GM21825 (cell line): ENCODE data around the gene KRT86.
"Not testable (repeated sequence)": the region's sequence is repeated elsewhere in the genome, so short reads cannot be mapped to it uniquely, and the experiment has no call there.

Experiments used
- ATAC-seq: cut with Tn5 transposase; IDR thresholded peaks from one replicate; pipeline ENCODE4 v1.9.1; 2021; ENCODE audit warnings: mild to moderate bottlenecking, moderate library complexity; ENCODE audit not compliant: unreplicated experiment

KRT86 gene

DNA sequence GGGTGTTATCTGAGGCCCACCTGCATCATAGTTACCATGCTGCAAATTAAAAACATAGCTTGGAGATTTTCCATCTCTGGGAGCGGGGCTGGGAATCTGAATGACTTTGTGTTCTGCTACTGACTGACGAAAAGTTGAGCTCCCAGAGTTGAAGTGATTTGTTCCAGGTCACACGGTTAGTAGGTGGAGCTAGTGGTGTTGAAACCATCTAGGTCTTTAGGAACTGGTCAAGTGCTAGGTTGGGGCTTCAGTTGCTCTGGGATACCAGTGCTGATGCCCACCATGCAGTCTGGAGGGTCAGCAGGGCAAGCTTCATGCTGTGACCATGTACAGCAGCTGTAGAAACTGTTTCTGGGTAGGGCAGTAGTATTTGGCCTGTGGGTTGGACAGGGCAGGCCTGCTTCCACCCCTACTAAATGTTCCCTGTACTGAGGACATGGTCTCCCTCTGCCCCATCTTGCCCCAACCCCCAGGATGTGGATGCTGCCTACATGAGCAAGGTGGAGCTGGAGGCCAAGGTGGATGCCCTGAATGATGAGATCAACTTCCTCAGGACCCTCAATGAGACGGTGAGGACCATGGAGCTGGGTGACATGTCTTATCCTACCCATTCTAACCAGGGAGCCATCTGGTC, 36.1 kb upstream of the KRT86 start:
- ATAC-seq = no peak

DNA sequence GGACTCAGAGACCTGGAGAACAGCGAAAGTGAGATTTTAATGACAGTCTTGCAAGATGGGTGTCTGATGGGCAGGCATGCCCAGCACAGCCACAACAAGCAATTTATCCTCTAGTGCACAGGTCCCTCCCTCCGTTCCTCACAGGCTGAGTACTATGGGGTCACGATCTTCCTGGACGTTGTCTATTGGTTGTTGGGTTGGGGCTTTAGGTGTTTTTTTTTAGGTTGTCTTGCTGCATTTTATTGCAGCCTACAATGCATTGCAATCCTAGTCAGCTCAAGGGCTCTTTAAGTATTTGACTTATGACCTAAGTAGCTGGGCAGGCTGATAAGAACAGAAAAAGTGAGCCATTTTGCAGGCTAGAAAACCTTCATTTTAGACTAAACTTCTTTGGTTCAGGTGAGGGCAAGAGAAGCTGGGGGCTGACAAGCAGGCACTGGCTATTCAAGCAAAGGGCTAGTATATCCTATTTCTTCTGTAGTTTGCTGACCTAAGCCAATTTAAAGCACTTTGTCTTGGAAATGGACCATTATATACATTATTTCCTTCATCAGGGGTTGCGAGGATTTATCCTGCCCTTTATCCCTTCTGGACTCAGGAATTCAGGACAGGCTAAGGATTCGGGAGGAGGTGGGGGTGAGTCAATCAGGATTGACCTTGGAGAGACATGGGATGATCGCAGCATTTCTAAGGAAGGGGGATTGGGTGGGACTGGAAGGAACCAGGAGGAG, 35.4 kb upstream of the KRT86 start:
- no peak for ATAC-seq

DNA sequence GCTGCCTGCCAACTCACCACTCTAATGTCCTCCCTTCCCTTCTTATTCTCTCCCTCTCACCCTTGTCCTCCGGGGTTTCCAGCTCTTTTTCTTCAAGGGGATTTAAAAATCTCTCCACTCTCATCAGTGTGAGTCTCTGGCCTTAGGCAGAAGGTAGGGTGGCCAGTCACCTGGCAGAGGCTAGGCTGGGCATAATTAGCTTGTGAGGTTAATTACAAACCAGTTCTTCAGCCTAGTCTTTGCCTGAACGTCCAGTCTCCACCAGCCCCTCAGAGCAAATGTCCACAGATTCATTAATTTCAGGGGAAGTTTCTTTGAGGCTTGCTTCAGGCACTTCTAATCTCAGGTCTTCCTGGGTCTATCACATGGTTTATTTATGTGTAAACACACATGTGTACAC, 34.7 kb upstream of the KRT86 start:
- ATAC-seq = no peak

DNA sequence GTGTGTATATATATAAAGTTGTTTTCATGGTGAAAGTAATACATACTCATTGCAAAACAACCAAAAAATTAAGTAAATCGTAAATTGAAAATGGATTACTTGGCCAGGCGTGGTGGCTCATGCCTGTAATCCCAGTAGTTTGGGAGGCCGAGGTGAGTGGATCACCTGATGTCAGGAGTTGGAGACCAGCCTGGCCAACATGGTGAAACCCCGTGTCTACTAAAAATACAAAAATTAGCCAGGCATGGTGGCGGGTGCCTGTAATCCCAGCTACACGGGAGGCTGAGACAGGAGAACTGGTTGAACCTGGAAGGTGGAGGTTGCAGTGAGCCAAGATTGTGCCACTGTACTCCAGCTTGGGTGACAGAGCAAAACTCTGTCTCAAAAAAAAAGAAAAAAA, 34.2 kb upstream of the KRT86 start:
- ATAC-seq = not testable (repeated sequence)

DNA sequence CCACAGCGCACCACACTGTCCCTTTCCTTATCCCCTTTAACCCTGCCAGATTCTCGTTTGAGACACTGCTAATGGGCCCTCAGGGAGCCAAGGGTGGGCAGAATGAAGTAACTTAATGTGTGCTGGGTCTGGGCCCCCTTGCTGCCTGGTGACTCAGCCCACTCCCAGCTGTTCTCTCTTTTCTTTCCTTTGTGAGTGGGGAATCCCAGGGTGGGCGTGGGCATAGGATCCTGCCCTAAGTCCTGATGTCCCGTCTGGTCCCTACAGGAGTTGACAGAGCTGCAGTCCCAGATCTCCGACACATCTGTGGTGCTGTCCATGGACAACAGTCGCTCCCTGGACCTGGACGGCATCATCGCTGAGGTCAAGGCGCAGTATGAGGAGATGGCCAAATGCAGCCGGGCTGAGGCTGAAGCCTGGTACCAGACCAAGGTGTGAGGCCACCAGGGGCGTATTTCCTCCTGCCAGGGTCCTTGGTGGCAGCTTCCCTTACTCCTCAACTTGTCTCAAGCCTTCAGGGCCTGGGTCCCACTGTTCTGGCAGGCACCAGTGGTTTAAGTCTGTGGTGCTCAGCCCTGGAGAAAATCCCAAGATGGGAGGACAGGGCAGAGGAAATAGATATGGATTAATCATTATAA, 33.1 kb upstream of the KRT86 start:
- ATAC-seq = no peak

DNA sequence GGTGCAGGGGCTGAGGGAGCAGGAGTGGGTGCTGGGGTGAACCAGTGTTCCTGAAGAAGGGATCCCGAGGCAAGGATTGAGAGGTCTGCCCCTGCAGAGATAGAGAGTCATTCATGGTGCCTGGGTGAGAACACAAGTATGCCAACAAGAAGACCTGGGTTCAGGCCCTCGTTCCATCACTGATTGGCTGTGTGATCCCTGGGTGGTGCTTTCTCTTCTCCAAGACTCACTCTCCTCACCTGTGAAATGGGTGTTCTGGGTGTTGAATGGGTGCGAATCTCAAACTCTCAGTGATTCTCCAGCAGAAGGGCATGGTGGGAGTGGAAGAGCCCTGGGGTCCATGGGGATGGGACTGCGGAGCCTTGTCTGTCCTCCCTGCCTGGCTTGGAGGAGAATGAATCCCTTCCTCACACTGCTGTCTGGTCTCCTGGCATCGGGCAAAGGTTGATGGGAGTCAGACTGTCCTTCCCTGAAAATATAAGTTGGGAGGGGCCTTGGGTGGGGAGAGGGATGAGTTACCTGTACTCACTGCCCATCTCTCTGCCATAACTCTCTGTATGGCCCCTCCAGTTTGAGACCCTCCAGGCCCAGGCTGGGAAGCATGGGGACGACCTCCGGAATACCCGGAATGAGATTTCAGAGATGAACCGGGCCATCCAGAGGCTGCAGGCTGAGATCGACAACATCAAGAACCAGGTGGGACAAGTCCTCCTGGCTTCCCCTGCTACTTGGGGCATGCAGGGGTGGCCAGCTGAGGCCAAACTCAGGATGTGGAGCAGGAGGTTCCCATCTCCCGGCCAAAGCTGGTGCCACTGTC, 31.8 kb upstream of the KRT86 start:
- ATAC-seq = no peak

DNA sequence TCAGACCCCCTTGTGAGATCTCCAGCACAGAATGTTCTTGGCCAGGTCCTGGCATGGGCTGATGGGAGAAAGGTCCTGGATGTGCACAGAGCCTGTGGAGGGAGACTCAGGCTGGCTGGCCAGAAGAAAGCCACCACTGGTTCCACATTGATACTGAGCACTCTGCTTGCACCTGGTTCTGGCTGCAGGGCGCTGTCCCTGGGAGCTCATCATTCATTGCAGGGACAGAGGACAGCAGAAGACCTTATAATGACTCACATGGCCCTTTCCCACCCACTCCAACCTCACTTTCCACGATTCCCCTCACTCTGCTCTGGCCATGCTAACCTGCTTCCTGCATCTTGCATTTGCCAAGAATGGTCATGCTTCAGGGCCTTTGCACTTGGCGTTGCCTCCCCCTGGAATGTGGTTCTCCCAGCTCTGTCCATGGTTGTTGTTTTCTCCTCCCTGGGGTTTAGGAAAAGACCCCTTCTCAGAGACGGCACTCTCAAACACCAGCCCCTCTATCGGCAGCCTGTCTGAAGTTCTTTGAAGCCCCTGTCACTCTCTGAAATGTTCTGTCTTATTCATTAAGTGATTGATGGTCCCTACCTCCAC, 31.1 kb upstream of the KRT86 start:
- no peak for ATAC-seq

DNA sequence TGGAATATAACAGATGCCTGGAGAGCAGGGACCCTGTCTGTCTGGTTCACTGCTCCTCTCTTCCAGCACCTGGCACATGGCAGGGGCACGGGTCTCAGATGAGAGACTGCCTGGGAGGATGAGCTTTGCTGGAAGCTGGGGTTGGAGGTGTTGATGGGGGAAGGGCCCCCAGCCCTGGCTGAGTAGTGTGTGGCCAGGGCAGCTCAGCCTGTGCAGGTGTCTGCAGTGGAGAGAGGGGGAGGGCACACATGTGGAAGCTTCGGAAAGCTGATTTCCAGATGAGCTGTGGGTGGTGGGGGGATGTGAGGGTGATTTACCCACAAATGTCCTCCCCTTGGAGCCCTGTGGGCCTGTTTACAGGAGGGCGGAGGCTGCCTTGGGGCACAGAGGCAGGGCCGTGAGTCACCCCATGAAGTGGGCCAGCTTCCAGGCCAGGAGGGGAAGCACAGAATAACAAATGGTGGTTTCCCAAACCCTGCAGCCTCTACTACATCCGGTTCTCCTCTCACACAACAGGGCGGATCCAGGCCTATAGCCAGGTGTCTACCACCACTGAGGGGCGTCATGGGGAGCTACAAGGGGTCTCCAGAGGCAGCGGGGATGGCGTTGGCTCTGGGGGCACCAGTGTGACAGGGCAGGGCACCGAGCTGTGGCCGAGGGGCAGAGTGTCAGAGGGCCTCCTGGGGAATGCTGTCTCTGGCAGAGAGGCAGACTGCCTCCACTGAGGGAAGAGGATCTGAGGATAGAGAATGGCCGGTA, 30.4 kb upstream of the KRT86 start:
- peak; percentile 93 for ATAC-seq

DNA sequence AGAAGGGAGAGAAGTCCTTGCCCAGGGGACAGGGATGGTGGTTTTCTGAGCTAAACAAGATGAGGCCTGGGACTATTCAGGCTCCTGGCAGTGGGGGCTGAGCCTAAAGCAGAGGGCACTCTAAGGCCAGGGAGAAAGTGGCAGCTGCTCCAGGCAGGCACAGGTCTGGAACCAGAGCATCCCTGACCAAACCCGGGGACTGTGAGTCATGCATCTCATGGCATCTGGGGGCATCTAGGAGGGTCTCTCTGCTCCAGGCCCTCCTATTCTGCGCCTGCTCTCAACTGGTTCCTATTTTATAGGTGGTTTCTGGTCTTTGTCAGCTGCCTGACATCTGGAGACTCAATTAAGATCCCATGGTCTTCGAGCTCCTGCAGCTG, 29.8 kb upstream of the KRT86 start:
- peak; percentile 10 for ATAC-seq

DNA sequence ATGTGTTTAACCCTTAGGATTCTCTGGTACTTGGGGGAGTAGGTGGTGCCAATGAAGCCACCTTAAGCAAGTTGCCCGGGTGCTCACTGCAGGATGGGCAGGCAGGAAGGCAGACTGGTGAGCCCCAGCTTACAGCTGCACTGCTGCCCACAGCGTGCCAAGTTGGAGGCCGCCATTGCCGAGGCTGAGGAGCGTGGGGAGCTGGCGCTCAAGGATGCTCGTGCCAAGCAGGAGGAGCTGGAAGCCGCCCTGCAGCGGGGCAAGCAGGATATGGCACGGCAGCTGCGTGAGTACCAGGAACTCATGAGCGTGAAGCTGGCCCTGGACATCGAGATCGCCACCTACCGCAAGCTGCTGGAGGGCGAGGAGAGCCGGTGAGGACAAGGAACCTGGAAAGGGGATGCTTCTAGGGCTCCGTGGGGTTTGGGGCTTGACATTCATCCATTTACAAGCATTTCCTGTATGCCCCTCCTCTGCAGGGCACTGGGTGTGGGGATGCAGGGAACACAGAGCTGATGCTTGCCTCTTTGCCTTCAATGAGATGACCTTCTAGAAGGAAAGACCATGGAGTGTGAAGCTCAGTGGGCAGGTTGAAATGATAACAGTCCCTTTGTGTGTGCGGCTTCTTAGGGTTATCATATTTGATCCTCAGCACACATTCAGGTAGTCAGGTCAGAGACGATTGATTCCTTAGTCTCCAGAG, 29.0 kb upstream of the KRT86 start:
- no peak for ATAC-seq

DNA sequence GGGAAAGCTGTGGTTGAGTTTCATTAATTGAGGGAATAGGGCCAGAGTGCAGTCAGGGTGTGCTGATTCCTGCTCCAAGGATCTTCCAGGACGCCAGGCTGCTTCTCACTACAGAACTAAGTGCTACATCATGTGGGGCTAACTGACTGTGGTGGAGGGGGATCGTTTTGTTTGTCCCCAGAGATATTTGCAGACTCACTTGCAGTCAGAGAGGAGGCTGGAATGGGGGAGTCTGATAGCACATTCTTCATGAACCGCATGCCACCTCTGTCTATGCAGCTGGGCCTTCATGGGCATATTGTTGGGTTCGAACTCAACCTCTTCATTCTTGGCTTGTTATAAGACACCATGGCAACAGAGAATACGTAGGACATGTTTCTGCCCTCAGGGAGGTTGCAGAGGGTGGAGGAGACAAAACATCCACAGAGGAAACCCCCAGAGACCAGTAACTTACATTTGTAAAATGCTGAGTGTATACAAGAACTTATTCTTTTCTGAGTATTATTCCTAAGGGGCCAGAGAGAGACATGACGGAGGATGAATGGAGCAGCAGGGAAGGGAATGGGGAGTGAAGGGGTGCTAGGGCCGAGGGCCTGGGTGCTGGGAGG, 28.4 kb upstream of the KRT86 start:
- ATAC-seq = no peak

DNA sequence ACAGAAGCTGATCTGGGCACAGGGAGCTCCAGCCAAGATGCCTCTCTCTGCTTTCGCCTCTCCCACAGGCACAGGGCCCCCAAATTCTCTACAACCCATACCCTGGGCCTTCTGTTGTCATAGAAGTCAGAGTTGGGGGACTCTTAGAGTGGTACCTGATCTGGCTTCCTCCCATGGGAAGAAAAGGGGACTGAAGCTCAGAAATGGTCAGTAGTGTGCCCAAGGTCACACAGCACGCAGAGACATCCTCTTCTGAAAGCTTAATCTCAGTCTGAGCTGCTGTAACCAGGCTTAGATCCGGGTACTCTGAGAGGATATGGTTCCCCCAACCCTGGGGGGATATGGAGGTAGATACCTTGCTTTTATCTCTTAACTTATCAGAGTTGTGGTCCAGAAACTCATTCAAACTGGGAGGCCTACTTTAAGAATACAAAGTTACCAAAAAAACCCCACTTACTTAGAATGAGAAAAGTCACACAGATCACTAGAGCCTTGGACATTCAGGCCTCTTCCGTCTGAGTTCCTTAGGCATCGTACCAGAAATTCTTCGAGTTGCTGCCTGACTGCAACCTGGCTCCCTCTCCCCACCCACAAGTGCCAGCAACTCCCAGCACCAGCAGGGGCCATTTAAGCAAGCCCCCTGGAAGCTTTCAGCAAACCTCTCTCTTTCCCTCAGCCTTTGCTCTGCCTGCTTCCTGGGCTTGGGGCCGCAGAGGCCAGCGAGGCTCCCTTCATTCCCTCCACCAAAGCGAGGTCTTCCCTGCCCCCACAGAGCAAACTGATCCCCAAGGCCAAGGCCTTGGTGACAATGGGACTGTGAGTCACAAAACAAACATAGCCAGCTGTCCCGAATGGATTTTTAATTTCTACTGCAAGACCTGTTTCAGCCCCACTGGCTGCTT, 27.5 kb upstream of the KRT86 start:
- ATAC-seq = no peak

DNA sequence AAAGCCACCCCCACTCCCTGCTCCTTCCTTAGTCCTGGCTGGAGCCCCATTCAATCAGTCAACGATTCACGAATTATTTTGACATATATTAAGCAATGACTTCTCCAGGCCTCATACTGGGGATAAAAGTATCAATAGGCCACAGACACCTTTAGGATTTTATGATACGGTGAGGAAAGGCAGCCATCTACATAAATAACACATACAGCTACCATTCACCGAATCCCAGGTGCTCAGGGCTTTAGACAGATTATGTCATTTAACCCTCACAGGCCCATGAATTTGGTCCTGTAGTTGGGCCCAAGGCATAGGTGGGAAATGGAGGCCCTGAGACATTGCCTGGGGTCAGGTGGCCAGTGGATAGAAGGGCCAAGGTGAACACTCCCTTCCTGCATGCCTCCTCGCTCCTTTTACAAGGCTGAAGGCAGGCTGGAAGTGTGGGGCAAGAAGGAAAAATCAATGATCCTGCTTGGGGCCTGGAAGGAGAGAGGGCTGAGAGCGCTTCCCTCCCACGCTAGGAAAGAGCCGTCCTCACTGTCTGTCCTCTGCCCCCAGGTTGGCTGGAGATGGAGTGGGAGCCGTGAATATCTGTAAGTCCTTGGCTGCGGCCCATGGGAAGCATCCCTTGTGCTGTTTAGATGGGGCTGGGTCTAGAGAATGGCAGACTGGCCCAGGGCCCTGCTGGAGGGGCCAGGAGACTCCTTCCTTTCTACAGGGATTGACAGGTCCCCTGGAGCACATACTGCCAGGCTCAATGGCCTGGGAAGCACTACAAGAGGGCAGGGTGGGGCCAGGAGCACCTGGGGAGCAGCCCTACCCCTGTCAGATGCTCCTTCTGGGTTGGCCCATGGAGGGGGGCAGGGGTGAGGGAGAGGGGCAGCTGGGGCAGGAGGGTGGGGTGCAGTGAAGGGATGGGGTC, 26.6 kb upstream of the KRT86 start:
- ATAC-seq = no peak

DNA sequence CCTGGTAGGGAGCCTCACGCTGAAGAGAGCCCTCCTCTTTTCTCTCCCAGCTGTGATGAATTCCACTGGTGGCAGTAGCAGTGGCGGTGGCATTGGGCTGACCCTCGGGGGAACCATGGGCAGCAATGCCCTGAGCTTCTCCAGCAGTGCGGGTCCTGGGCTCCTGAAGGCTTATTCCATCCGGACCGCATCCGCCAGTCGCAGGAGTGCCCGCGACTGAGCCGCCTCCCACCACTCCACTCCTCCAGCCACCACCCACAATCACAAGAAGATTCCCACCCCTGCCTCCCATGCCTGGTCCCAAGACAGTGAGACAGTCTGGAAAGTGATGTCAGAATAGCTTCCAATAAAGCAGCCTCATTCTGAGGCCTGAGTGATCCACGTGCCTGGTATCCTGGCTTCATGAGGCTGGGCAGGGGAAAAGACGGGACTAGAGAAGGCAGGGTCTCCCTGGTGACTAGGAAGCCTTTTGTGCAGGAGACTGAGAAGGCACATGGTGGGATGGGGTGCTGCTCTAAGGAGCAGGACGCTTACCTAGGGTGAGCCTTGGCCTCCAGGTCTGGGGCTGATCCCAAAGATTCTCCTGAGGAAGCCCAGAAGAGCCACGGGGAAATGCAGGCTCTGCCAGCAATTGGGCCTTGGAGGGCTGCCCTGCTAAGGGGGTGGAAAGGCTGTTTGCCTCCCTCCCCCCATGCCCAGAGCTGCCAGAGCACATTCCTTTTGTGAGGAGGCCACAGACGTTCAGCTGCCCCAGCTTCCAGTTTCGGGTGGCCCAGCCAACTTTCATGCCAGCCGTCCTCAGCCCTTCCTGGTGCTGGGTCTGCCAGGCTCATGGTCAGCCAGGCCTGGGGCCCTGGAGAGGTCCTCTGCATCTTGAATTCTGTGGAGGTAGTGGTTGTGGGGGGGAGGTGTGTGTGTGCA, 25.6 kb upstream of the KRT86 start:
- no peak for ATAC-seq

DNA sequence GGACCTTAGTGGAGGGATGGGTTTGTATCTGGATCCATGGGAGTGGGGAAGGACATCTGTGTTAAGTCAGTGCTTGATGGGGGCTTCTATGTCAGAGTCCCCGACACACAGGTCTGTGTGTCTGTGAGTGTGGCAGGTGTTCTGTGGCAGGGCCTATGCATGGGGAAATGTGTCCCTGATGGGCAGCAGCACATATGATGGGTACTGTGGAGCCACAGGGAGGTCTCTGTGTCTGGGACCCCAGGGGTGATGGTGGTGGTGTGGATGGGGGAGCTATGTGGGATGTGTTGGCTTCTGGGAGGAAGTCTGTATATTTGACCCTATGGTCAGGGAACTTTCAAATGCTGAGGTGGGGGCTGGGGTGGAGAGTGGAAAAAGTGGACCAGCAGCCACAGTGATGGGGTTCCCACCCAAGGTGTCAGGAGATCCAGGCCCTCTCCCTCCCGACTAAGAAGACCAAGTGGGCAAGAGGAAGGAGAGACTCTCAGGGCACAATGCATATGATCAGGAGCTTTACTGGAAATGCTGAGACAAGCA, 24.9 kb upstream of the KRT86 start:
- ATAC-seq = no peak
